MM.1S (cell line): ENCODE results near the gene PRKAG3.

ENCODE experiments used
- CTCF ChIP-seq: fragments of 300-600 bp; sonication (generic); IDR thresholded peaks from 2 replicates; pipeline ENCODE4 v1.5.1; 2016; ENCODE audit warnings: antibody characterized with exemption, low read length, mixed read lengths
- EZH2 ChIP-seq: fragments of 300-600 bp; sonication (generic); optimal IDR thresholded peaks from 2 replicates; pipeline ENCODE3; 2017; ENCODE audit warnings: low read depth, mild to moderate bottlenecking, antibody characterized with exemption, low read length, mixed read lengths
- EZH2phosphoT487 ChIP-seq: fragments of 300-600 bp; sonication (generic); IDR thresholded peaks from 2 replicates; pipeline ENCODE4 v1.6.1; 2018; ENCODE audit warnings: antibody characterized with exemption, low read length

DNA sequence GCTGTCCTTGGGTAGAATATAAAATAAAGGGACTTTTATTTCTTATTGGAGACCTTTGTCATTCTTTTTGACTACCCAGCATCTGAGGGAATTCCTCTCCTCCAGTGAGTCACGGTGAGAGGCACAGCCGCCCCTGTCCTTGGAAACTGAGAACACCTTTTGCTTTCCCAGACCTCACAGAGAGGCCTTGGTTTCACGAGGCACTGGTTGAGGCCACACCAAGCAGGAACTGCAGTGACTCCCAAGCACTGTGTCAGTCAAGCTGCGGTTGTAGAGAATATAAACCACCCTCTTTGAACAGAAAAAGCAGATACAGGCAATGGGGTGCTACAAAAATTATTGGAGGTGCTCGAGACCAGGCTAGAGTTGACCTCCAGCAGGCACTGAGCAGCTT is 16.4 kb downstream of the PRKAG3 start:
- TF ChIP-seq CTCF (no peak), EZH2 (no peak), EZH2phosphoT487 (no peak)
